ENCODE results near the gene CDC20.

CDC20 gene

DNA sequence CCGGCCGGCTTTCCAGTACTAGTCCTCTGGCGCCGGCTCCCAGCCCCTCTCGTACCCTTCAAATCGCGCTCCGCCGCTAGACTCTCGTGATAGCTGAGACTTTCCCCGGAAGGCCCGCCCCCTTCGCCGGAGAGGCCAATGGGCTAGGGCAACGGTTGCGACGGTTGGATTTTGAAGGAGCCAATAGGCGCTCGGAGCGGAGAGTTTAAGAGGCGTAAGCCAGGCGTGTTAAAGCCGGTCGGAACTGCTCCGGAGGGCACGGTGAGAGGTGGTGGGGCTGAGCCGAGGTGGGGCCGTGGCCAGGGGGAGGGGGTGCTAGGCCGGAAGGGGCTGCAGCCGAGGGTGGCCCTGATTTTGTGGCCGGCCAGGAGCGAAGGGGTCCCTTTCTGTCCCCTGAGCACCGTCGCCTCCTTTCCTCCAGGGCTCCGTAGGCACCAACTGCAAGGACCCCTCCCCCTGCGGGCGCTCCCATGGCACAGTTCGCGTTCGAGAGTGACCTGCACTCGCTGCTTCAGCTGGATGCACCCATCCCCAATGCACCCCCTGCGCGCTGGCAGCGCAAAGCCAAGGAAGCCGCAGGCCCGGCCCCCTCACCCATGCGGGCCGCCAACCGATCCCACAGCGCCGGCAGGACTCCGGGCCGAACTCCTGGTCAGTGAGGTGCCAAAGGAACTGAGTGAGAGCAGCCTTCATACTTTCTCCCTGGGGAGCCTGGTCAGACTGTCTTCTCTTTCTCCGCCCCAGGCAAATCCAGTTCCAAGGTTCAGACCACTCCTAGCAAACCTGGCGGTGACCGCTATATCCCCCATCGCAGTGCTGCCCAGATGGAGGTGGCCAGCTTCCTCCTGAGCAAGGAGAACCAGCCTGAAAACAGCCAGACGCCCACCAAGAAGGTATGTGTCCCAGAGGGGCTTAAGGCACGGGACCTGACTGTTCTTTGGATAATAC, at the start of gene CDC20:
Gene CDC20, plus strand, starts transcription at position 236 of the 948 bp plus-strand sequence. Its CDS starts 235 bp downstream, at position 471.
- DNase-seq (ENCODE audit: low read depth) = peak; percentile 100

DNA sequence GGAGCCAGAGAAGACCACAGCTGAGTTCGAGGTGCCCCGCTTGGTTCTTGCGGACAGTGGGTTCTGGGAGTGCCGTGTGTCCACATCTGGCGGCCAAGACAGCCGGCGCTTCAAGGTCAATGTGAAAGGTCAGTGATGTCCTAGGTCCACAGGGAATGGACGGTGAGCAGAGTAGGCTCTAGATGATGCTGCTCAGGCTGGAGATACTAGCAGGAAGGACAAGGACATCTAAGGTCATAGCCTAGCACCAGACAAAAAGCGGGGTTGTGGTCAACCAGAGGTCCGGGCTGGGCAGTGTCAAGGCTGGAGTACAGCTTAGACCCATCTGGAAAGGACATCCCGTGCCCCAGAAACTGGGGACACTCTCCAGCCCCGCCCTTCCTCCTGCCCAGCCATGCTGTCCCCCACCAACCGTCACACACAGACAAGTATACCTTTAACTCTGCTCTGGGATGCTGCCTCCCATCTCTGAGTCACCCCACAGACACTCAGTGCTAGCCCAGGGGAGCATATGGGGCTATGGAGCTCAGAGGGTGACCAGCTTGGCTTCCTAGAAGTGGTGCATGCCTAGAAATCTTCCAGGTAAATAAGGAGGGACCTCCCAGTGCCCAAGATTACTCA, 49.3 kb upstream of the CDC20 start:
- DNase-seq (ENCODE audit: low read depth) = peak; percentile 65

DNA sequence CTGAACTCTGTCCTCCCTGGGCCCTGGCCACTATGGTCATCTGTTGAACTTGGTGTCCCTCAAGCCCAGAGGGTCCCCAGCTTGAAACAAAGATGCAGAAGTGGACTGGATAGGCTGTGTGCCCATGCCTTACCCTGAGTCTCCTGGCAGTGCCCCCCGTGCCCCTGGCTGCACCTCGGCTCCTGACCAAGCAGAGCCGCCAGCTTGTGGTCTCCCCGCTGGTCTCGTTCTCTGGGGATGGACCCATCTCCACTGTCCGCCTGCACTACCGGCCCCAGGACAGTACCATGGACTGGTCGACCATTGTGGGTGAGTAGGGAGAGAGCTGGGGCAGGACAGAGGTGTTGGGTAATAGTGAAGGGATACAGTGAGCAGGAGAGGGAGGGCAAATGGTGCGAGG, 47.3 kb upstream of the CDC20 start:
- no peak for DNase-seq (ENCODE audit: low read depth)

DNA sequence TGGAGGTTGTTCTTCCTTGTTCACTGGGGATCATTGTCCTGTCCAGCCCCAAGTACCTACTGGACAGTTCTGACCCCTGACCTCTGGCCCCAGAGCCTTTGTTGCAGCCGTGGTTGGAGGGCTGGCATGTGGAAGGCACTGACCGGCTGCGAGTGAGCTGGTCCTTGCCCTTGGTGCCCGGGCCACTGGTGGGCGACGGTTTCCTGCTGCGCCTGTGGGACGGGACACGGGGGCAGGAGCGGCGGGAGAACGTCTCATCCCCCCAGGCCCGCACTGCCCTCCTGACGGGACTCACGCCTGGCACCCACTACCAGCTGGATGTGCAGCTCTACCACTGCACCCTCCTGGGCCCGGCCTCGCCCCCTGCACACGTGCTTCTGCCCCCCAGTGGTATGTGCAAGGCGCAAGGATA, 46.6 kb upstream of the CDC20 start:
- no peak for DNase-seq (ENCODE audit: low read depth)

DNA sequence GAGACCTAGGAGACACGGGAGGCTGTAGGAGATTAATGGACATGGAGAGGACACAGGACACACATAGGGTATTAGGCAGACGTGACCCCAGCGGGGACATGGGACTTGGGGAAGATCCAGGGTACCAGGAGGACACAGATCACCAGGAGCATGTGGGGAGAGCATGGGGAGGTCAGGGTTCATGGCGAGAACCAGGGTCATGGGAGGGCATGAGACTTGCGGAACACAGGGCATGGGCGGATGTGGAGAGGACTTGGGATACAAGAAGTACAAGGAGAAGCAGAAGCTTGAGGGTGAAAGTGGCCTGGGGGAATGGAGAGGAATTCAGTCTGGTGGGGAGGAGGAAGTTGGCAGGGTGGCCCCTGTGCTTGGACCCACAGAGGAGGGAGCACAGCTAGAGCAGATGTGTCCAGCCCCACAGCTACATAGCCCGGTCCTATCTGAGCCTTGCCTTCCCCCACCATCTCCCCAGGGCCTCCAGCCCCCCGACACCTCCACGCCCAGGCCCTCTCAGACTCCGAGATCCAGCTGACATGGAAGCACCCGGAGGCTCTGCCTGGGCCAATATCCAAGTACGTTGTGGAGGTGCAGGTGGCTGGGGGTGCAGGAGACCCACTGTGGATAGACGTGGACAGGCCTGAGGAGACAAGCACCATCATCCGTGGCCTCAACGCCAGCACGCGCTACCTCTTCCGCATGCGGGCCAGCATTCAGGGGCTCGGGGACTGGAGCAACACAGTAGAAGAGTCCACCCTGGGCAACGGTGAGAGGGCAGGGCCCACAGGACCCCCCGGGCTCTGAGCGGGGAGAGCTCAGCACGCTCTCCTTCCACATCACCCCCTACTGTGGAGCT, 45.9 kb upstream of the CDC20 start:
- DNase-seq (ENCODE audit: low read depth) = no peak

DNA sequence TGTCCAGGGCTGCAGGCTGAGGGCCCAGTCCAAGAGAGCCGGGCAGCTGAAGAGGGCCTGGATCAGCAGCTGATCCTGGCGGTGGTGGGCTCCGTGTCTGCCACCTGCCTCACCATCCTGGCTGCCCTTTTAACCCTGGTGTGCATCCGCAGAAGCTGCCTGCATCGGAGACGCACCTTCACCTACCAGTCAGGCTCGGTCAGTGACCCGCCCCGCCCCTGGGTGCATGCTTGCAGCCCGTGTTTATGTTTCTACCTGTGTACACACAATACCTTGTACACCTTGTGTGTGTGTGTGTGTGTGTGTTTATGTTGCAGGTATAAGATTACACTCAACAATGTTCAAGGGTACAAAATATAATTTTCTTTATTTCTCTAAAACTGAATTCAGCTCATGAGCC, 45.0 kb upstream of the CDC20 start:
- DNase-seq (ENCODE audit: low read depth) = no peak

DNA sequence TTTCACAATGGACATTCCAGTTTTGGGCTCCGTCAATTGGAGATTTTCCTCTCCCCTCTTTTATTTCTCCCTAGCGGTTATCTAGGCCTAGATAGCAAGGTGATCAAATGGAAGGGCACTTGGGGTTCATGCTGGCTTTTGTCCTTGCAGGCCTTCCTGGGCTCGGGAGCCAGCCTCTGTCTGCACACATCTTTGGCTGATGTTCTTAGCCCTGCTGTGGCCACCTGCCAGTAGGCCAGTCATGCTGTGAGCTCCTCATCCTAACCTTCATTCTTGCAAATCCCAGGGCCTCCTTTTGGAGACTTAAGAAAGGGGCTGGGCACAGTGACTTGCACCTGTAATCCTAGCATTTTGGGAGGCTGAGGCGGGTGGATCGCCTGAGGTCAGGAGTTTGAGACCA, 44.5 kb upstream of the CDC20 start:
- DNase-seq (ENCODE audit: low read depth) = no peak

DNA sequence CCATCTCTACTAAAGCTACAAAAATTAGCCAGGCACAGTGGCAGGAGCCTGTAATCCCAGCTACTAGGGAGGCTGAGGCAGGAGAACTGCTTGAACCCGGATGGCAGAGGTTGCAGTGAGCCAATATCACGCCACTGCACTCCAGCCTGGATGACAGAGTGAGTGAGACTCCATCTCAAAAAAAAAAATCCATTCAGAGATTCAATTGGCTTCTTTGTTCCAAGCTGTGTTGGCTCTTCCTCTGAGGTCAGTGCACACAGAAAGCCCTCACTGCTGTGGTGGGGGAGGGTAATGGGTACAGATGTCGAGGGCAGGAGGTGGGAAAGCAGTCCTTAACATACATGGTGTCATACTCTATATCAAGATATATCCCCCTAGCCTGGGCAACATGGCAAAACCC, 43.3 kb upstream of the CDC20 start:
- no peak for DNase-seq (ENCODE audit: low read depth)

DNA sequence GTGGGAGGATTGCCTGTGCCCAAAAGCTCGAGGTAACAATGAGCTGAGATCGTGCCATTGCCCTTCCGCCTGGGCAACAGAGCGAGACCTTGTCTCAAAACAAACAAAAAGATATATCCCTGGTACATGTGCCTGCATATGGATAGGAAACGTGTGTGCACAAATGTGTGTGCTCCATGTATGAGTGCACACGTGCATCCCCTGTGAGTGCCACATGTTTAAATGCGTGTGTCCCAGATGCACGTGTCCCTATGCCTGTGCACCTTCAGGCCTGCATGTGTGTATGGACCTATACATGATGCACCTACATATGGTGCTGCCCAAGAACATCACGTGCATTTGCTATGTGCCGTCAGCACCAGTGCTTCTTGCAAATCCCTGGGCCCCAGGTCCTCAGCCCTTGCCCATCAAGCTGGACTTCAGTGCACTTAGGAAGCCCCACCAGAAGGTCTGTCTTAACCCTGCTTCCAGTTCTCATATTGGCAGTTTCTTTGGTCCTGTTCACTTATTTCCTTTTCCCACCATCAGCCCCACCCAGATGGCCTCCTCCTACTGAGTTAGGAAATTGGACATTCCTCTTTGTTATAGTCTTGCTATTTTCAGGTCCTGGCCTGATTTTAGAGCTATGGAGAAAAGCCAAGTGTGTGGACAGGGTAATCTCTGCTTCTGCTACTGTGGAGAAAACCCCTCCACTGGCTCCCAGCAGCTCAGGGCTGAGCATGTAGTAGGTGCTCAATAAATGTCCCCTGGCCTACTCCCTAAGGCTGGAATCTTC, 42.6 kb upstream of the CDC20 start:
- no peak for DNase-seq (ENCODE audit: low read depth)

DNA sequence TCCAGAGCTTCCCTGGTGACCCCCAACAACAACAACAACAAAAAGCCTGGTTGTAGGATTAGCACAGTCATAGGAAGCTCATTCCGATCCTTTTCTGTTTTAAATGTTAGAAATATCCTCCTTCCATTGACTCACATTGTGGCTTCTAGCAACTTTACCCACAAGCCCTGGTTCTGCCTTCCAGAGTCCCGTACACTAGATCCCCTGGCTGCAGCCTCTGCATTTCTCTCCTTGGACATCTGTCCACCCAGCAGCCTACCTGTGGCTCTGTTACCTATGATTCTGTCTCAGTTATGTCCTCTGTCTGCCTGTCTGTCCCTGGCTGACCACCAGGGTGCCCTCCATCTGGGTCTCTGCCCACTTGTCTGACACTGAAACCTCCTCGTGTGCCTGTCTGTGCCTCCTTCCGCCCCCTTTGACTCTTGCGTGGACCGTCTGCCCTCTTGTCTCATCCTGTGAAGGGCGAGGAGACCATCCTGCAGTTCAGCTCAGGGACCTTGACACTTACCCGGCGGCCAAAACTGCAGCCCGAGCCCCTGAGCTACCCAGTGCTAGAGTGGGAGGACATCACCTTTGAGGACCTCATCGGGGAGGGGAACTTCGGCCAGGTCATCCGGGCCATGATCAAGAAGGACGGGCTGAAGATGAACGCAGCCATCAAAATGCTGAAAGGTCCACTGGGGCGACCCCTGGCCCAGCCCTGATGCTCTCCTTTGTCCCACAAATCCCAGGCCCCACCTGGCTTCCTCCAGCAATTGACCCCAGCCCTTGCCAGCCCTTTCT, 41.9 kb upstream of the CDC20 start:
- DNase-seq (ENCODE audit: low read depth) = no peak

DNA sequence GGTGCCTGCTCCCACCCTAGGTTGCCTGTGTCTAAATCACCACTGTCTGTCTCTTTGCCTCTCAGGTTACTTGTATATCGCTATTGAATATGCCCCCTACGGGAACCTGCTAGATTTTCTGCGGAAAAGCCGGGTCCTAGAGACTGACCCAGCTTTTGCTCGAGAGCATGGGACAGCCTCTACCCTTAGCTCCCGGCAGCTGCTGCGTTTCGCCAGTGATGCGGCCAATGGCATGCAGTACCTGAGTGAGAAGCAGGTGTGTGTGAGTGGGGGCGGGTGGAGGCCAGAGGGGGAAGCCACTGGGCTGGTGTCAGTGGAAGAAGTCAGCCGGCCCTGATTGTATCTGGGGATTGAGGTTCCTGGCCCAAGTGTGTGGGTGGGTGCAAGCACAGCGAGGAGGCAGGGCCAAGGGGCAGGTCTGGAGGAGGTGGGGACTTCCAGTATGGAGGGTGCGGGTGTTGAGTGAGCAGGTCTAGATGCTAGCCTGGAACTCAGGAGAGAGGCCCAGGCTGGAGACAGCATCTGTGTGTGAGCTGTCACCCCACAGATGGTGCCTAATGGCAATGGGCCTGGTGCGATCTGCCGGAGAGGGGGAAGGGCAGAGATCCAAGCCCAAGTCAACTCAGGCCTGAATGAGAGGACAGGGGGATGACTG, 40.8 kb upstream of the CDC20 start:
- DNase-seq (ENCODE audit: low read depth) = no peak

DNA sequence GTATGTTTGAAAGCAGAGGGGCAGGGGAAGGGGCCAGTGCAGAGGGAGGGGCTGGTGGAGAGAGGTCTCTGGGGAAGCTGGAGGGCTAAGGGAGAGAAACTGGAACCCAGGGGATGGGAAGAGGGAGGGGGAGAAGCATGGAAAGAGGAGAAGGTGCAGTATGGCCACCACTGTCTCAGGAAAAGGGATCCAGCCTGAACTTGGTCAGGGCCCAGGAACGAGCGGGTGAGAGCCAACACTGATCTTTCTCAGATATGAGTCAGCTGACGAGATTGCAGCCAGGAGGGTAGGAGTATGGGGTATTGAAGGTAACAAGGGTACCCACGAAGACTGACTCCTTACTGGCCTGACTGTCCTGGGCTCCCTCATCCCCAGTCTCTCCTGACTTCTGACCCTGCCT, 40.0 kb upstream of the CDC20 start:
- no peak for DNase-seq (ENCODE audit: low read depth)

DNA sequence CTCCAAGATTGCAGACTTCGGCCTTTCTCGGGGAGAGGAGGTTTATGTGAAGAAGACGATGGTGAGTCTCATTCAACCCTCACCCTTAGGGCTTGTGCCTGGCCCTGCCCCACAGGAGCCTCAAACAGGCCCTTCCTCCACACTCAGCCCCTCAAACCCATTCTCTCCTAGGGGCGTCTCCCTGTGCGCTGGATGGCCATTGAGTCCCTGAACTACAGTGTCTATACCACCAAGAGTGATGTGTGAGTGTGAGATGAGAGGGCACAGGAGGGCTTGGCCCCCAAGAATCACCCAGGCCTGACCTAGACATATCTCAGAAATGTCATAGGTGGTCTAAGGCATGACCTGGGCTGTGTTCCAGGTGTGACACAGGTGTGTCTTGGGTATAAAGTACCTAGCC, 39.5 kb upstream of the CDC20 start:
- no peak for DNase-seq (ENCODE audit: low read depth)

DNA sequence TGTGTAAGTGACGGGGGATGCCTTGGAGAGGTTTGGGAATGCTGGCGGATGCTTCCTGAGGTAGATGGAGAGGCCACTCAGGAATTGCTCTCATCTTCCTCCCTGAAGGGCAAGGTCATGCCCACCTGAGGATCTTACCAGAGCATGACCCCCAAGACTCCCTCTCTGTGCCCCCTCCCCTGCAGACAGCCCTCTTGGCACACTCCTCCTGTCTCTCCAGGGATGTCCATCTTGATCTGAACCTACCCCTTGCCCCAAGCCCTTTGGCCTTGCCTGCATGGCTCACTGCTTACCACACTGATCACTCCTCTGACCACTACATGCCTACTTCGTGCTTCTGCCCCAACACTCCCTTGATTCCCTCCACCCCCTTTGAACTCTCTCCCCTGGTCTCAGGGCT, 39.0 kb upstream of the CDC20 start:
- no peak for DNase-seq (ENCODE audit: low read depth)

DNA sequence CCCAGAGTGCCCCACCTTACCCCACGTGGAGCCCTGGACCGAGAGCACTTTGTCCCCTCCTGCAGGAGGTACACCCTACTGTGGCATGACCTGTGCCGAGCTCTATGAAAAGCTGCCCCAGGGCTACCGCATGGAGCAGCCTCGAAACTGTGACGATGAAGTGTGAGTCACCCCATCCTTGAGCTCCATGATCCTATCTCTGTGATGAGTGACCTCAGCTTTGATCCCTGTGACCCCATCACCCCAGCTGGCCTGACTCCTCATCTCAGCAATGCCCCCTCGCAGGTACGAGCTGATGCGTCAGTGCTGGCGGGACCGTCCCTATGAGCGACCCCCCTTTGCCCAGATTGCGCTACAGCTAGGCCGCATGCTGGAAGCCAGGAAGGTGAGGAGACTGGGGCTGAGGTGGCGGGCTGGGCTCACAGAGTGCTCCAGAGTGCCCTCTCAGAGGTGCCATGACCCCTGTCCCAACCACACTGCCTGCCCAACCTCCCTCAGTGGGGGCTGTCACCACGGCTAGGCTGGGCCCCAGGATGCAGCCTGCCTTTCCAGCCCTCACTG, 37.4 kb upstream of the CDC20 start:
- peak; percentile 34 for DNase-seq (ENCODE audit: low read depth)

DNA sequence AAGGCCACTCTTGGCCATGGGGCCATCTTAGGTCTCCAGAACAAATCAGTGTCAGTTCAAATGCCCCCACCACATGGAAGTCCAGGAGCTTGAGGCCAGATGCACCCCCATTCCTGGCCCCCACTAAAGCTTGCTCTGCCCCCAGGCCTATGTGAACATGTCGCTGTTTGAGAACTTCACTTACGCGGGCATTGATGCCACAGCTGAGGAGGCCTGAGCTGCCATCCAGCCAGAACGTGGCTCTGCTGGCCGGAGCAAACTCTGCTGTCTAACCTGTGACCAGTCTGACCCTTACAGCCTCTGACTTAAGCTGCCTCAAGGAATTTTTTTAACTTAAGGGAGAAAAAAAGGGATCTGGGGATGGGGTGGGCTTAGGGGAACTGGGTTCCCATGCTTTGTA, 36.3 kb upstream of the CDC20 start:
- no peak for DNase-seq (ENCODE audit: low read depth)

DNA sequence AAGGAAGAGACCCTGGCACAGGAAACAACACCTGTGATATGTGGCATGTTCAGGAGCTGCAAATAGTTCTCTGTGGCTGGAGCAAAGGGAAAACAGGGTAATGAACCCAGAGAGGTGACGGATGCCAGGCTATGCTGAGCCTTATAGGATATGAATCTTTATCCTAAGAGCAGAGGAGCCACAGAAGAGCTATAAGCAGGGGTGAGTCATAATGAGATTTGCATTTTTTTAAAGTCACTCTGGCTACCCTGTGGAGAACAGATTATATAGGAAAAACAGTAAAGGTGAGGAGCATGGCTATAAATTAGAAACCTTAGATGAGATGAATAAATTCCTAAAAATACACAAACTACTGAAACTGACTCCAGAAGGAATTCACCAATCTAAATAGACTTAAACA, 34.0 kb upstream of the CDC20 start:
- peak; percentile 40 for DNase-seq (ENCODE audit: low read depth)

DNA sequence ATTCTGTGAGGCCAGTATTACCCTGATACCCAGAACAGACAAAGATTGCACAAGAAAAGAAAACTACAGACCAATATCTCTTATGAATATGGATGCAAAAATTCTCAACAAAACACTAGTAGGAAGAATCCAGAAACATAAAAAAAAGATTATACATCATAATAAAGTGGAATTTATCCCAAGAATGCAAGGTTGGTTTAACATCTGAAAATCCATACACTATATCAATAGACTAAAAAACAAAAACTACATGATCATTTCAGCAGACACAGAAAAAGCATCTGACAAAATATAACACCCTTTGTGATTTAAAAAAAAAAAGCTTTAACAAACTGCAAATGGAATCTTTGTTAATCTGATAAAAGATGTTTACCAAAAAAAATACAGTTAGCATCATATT, 33.4 kb upstream of the CDC20 start:
- DNase-seq (ENCODE audit: low read depth) = no peak

DNA sequence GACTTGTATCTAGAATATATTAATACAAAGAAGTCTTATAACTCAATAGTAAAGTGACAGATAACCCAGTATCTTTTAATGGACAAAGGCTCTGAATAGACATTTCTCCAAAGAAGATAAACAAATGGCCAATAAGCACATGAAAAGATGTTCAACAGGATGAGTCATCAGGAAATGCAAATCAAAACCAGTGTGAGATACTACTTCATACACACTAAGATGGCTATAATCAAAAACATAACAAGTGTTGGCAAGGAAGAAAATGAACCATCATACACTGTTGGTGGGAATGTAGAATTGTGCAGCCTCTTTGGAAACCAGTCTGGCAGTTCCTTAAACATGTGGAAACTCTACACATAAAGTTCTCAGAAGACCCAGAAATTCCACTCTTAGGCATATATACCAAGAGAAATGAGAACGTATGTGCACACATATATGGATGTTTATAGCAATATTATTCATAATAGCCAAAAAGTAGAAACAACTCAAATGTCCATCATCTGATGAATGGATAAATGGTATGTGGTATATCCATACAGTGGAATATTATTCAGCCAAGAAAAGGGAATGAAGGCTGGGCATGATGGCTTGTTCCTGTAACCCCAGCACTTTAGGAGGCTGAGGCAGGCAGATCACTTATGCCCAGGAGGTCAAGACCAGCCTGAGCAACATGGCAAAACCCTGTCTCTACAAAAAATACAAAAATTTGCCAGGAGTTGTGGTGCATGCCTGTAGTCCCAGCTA, 31.1 kb upstream of the CDC20 start:
- DNase-seq (ENCODE audit: low read depth) = peak; percentile 31

Measured in ELR (cell line).